Gastroesophageal sphincter (tissue), 3 donors: Measurements from ENCODE around the gene SHC4.

Experiments
- EP300 ChIP-seq: sonication (generic); formaldehyde crosslinking; IDR thresholded peaks from one replicate; pipeline ENCODE4 v1.6.1; 2017; ENCODE audit warnings: antibody characterized with exemption, mild to moderate bottlenecking
- POLR2A ChIP-seq, 2 donors: fragments of 450-650 bp; IDR thresholded peaks; one replicate each; pipeline ENCODE4 v1.6.1; 2017; ENCODE audit warnings: antibody characterized with exemption in 2 of 2, mild to moderate bottlenecking in 2 of 2, moderate library complexity in 1 of 2
- POLR2AphosphoS5 ChIP-seq: sonication (generic); formaldehyde crosslinking; IDR thresholded peaks from one replicate; pipeline ENCODE4 v1.6.1; 2017; ENCODE audit warnings: antibody characterized with exemption
- TF ChIP-seq, protein P1 (sequence below), 4 experiments: fragments of 200-600 bp in 2 of 4; fragments of 450-650 bp in 2 of 4; sonication (generic) in 1 of 4; IDR thresholded peaks; one replicate each; pipeline ENCODE4 v1.5.1; 2017 to 2019; ENCODE audit warnings: antibody characterized with exemption in 4 of 4, mild to moderate bottlenecking in 2 of 4, moderate library complexity in 2 of 4

- TF ChIP-seq POLR2AphosphoS5: no peak
- no peak for TF ChIP-seq EP300
- TF ChIP-seq, protein P1, sequence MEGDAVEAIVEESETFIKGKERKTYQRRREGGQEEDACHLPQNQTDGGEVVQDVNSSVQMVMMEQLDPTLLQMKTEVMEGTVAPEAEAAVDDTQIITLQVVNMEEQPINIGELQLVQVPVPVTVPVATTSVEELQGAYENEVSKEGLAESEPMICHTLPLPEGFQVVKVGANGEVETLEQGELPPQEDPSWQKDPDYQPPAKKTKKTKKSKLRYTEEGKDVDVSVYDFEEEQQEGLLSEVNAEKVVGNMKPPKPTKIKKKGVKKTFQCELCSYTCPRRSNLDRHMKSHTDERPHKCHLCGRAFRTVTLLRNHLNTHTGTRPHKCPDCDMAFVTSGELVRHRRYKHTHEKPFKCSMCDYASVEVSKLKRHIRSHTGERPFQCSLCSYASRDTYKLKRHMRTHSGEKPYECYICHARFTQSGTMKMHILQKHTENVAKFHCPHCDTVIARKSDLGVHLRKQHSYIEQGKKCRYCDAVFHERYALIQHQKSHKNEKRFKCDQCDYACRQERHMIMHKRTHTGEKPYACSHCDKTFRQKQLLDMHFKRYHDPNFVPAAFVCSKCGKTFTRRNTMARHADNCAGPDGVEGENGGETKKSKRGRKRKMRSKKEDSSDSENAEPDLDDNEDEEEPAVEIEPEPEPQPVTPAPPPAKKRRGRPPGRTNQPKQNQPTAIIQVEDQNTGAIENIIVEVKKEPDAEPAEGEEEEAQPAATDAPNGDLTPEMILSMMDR (IDR thresholded peaks at IDR 0.05): no peak
- TF ChIP-seq POLR2A (IDR thresholded peaks at IDR 0.05): no peak
Measured at GRCh38 chr15:48898032-48898431, 65.7 kb downstream of the SHC4 start.
